Stimulated activated CD4-positive, alpha-beta T cell treated with anti-CD3 and anti-CD28 coated beads, Interleukin-12 subunit alpha, Interleukin-12 subunit beta, amount 100 ng/mL, for 48 hours (primary cell): ENCODE results near the gene PPM1H.
"Not testable (repeated sequence)": the region's sequence is repeated elsewhere in the genome, so short reads cannot be mapped to it uniquely, and the experiment has no call there.

Experiments
- DNase-seq, 3 donors: peaks; one replicate each; pipeline ENCODE4 v3.0.0-alpha.2; 2020; ENCODE audit warnings: low read depth in 2 of 3, low spot score in 1 of 3

The PPM1H gene

GRCh38 chr12:62839869-62840660 lies 94.9 kb downstream of the PPM1H start:
- no peak for DNase-seq

GRCh38 chr12:62834971-62835547 lies 99.9 kb downstream of the PPM1H start:
- DNase-seq: no peak

- DNase-seq: no peak
These were observed 100.5 kb downstream of the PPM1H start for GRCh38 chr12:62834406-62834805.

- no peak for DNase-seq
These were observed 101.3 kb downstream of the PPM1H start for GRCh38 chr12:62833634-62834033.

- no peak for DNase-seq
These were observed 102.4 kb downstream of the PPM1H start for GRCh38 chr12:62832558-62832957.

- DNase-seq: no peak
These were observed 102.9 kb downstream of the PPM1H start for GRCh38 chr12:62832027-62832426.

GRCh38 chr12:62827855-62828254 lies 107.1 kb downstream of the PPM1H start:
- DNase-seq: no peak

- DNase-seq: no peak
These were observed 107.9 kb downstream of the PPM1H start for GRCh38 chr12:62827042-62827441.

- DNase-seq: no peak
These were observed 117.2 kb downstream of the PPM1H start for GRCh38 chr12:62817556-62818271.

GRCh38 chr12:62814243-62814642 lies 120.7 kb downstream of the PPM1H start:
- no peak for DNase-seq

GRCh38 chr12:62813031-62813829 lies 121.7 kb downstream of the PPM1H start:
- DNase-seq: peak in 2 of 3 donors; percentile 25 to 32

- not testable (repeated sequence) for DNase-seq
These were observed 123.5 kb downstream of the PPM1H start for GRCh38 chr12:62811481-62811880.

GRCh38 chr12:62808166-62808879 lies 126.6 kb downstream of the PPM1H start:
- no peak for DNase-seq

- DNase-seq: no peak
These were observed 128.1 kb downstream of the PPM1H start for GRCh38 chr12:62806893-62807292.

GRCh38 chr12:62806244-62806836 lies 128.6 kb downstream of the PPM1H start:
- no peak for DNase-seq

GRCh38 chr12:62805517-62805916 lies 129.4 kb downstream of the PPM1H start:
- DNase-seq: no peak

- no peak for DNase-seq
These were observed 131.2 kb downstream of the PPM1H start for GRCh38 chr12:62803756-62804155.

GRCh38 chr12:62802984-62803383 lies 132.0 kb downstream of the PPM1H start:
- no peak for DNase-seq

GRCh38 chr12:62802321-62802720 lies 132.6 kb downstream of the PPM1H start:
- no peak for DNase-seq

GRCh38 chr12:62801796-62802195 lies 133.2 kb downstream of the PPM1H start:
- DNase-seq: no peak
